ENCODE measurements around the gene TTC28.
"Not testable (repeated sequence)": the region's sequence is repeated elsewhere in the genome, so short reads cannot be mapped to it uniquely, and the experiment has no call there.

Gene TTC28

GRCh38 chr22:28679611-28680287 is at the start of gene TTC28:
Gene TTC28, minus strand, starts transcription at chr22:28679840. Its CDS starts 117 bp downstream, at chr22:28679723.
- DNase-seq (ENCODE audit: low spot score) = peak; percentile 61

DNA sequence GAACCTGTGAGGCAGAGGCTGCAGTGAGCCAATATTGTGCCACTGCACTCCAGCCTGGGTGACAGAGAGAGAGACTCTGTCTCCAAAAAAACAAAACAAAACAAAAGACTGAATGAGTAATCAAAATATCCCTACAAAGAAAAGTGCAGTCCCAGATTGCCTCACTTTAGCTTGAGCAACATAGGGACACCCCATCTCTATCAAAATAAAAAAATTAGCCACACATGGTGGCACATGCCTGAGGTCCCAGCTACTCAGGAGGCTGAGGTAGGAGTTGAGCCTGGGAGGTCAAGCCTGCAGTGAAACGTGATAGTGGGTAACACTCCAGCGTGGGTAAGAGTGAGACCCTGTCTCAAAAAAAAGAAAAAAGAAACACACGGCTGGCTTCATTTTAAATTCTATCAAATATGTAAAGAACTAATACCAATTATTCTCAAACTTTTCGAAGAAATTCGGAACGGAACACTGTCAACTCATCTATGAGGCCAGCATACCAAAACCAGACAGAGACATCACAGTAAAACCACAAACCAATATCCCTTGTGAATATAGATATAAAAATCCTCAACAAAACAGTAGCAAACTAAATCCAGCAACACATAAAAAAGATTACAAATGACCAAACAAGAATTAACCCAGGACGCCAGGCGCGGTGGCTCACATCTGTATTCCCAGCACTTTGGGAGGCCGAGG is 49.1 kb upstream of the TTC28 start:
- DNase-seq (ENCODE audit: low spot score) = no peak

- no peak for DNase-seq (ENCODE audit: low spot score)
These were observed 48.4 kb upstream of the TTC28 start for GRCh38 chr22:28728002-28728401.

DNA sequence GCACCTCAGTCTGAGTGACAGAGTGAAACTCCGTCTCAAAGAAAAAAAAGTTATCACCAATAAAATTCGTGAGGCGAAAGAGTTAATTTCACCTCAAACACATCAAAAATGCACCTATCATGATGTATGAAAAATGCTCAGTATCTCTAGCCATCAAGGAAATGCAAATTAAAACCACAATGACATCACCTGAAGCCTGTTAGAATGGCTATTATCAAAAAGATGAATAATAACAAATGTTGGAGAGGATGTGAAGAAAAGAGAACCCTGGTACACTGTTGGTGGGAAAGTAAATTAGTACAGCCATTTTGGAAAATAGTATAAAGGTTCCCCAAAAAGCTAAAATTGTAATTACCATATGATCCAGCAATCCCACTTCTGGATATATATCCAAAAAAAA is 38.4 kb upstream of the TTC28 start:
- no peak for DNase-seq (ENCODE audit: low spot score)

- no peak for DNase-seq (ENCODE audit: low spot score)
These were observed 37.0 kb upstream of the TTC28 start for GRCh38 chr22:28716686-28717085.

GRCh38 chr22:28715611-28716010 is 36.0 kb upstream of the TTC28 start:
- DNase-seq (ENCODE audit: low spot score) = no peak

DNA sequence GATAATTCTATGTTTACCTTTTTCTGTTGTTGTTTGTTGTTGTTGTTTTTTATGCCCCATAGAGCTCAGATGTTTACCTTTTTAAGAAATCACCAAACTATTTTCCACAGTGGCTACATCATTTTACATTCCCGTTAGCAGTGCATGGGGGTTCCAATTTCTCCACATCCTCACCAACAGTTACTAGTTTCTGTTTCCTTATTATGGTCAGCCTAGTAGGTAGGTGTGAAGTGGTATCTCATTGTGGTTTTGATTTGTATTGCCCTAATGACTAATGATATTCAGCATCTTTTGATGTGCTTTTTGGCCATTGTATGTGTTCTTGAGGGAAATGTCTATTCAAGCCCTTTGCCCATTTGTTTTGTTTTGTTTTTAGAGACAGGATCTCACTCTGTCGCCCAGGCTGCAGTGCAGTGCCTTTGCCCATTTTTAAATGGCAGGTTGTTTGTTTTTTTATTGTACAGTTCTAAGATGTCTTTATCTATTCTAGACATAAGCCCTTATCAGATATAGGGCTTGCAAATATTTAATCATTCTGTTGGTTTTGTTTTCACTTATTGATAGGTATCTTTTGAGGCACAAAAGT is 34.5 kb upstream of the TTC28 start:
- no peak for DNase-seq (ENCODE audit: low spot score)

- peak; percentile 87 for DNase-seq (ENCODE audit: low spot score)
These were observed 32.5 kb upstream of the TTC28 start for GRCh38 chr22:28711820-28712777.

DNA sequence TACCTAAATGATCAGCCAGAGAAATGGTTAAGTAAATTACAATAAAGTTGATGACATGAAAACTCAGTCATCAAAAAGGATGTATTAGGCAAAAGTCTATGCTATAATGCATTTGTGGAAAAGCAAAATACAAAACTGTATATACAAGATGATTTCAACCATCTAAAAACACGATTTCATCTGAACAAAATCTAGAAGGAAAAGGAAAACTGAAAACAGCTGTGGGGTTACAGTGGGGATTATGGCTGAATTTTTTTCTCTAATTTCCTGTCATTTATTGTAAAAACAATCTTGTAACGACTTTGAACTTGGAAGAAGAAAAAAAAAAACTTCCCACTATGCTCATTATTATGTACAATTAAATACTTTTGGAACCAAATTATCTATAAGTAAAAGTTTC is 31.7 kb upstream of the TTC28 start:
- no peak for DNase-seq (ENCODE audit: low spot score)

DNA sequence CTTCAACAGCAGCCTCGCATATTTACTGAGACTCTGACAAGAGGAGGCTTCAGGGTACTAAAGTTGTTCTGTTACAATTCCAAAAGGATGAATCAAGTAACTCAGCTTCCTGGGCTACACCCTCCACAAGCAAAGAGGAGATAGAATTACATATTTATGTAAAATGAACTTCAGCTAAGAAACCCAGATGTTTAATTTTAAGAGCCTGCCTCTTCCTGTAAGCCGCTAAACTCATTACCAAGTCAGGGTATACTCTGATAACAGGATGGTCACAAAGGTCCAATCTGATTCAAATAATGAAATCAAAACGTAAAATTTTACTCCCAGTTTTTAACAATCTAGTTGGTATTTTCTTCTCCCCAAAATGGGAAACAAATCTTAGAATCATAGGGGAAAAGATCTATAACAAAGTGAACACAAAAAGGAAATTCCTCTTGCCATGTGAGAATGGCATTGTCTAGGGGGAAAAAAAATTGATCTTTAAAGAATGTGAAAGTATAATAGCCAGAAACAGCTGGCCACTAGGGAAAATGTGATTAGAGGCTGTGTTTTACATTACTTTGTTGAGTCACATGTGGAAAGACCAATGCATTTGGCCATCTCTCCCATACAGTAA is 31.0 kb upstream of the TTC28 start:
- peak; percentile 69 for DNase-seq (ENCODE audit: low spot score)

GRCh38 chr22:28710107-28710506 is 30.5 kb upstream of the TTC28 start:
- DNase-seq (ENCODE audit: low spot score) = no peak

GRCh38 chr22:28706845-28707244 is 27.2 kb upstream of the TTC28 start:
- no peak for DNase-seq (ENCODE audit: low spot score)

DNA sequence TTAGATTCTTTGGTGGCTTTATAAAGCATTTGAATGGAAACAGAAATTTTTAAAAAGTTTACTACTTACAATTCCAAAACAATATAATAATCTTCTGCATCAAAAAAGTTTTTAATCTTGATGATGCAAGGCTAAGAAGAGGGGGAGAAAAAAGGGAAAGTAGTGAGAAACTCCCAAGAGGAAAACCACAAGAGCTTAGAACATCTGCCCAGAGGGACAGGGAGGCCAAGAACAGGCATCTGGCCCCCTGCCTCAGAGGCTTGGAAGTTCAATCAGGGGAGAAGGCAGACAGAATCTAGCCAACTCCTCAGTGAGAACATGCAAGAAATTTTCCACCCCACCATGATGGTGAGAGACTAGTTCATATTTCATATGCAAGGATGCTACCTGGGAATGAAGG is 23.8 kb upstream of the TTC28 start:
- DNase-seq (ENCODE audit: low spot score) = no peak

GRCh38 chr22:28702891-28703290 is 23.3 kb upstream of the TTC28 start:
- DNase-seq (ENCODE audit: low spot score) = no peak

DNA sequence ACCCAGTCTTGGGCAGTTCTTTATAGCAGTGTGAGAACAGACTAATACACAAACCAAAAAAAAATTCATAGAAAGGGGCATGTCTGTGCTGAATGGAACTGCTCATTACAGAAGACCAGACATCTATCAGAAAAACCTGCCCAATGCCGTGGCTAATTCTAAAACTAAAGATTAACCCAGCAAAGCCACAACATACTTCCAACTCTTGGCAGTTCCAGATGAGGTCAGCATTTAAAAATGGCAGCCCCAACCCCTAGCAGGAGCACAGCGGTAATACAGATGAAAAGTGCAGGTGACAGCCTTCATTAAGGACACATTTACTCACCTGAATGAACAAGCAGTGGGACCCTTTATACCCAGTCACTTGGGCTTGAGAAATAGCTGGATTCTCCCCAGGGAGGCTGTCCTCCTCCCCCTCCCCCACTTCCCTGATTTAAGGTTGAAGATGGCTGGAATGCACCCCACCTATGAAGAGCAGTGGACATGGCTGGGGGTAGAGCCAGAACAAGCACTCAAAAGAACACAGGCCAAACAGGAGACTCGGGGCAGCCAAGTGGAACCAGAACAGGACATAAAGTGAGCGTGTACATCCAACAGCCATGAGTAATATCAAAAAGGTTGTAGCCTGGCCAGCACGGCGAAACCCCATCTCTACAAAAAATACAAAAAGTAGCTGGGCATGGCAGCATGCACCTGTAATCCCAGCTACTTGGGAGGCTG is 13.6 kb upstream of the TTC28 start:
- not testable (repeated sequence) for DNase-seq (ENCODE audit: low spot score)

- not testable (repeated sequence) for DNase-seq (ENCODE audit: low spot score)
These were observed 10.2 kb upstream of the TTC28 start for GRCh38 chr22:28689796-28690195.

DNA sequence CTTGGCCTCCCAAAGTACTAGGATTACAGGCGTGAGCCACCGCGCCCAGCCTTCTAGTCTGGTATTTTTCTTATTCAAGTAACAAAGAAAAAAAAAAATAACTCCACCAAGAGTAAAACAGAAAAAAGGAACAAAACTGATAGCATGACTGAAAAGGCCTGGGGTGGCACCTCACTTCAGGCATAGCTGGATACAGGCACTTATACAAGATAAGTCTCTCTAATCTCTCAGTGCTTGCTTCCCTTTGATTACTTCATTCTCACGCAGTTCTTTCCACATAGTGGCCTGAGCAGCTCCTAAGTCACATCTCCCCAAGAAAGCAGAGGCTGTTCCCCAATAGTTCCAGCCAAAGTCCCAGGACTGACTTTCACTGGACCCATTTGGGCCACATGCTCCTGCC is 3.3 kb upstream of the TTC28 start:
- DNase-seq (ENCODE audit: low spot score) = not testable (repeated sequence)

DNA sequence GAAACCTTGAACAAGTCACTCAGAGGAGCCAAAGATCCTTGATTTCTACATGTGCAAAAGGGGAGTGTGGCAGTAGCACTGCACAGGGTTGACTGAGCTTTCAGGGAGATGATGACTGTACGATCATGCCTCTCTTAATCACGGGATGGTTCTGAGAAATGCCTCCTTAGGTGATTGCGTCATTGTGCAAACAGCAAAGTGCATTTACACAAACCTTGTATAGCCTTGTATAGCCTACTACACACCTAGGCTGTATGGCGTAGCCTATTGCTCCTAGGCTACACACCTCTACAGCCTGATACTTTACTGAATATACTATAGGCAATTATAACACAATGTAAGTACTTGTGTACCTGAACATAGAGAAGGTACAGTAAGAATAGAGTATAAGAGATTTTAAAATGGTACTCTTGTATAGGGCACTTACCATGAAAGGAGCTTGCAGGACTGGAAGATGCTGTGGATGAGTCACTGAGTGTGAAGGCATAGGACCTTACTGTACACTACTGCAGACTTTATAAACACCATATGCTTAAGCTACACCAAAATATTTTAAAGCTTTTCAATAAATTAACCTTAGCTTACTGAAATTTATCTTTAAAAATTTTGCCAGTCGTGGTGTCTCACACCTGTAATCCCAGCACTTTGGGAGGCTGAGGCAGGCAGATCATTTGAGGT is 1.3 kb upstream of the TTC28 start:
- DNase-seq (ENCODE audit: low spot score) = not testable (repeated sequence)

GRCh38 chr22:28678778-28679610 is 646 bp downstream of the TTC28 start:
- DNase-seq (ENCODE audit: low spot score) = not testable (repeated sequence)

DNA sequence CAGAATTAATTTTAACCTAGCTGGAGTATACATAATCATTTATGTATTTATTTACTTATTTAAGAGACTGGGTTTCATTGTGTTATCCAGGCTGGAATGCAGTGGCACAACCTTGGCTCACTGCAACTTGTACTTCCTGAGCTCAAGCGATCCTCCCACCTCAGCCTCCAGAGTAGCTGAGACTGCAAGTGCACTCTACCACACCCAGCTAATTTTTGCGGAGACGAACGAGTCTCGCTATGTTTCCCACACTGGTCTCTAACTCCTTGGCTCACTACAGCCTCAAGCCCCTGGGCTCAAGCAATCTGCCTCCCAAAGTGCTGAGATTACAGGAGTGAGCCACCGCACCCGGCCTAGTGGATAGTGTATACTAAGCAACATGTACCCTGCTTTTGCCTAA is 1.5 kb downstream of the TTC28 start:
- DNase-seq (ENCODE audit: low spot score) = not testable (repeated sequence)
